ENCODE data around the gene PLAAT1.

Gene PLAAT1

GRCh38 chr3:193230610-193231009 is 10.4 kb upstream of the PLAAT1 start:
- Histone ChIP-seq H3K4me2 (ENCODE audit: low read length) (no peak overlapping the region), H2BK12ac (ENCODE audit: low read length) (no peak overlapping the region), H3K27ac (ENCODE audit: low read depth, low read length) (no peak overlapping the region), H3K79me1 (ENCODE audit: low read length) (no peaks in the 10 kb centered on the region), H4K12ac (ENCODE audit: low read depth, low read length) (no peak overlapping the region), H2AFZ (ENCODE audit: insufficient read depth, low read length, poor library complexity) (no peak overlapping the region), H3K9ac (ENCODE audit: low read length) (no peak overlapping the region), H4K91ac (ENCODE audit: low read depth, low read length) (no peak overlapping the region), H3K4me1 (ENCODE audit: control insufficient read depth in 1 of 2, insufficient read depth in 2 of 2, low read length in 2 of 2) (peaks cover 6 to 9% of the 10 kb centered on the region in 2 experiments), H3K18ac (ENCODE audit: low read length) (no peak overlapping the region), H3K14ac (ENCODE audit: low read length) (no peak overlapping the region), H3K79me2 (ENCODE audit: control insufficient read depth, insufficient read depth, low read length, poor library complexity) (no peaks in the 10 kb centered on the region), H3K27me3 (ENCODE audit: insufficient read depth, low read length) (no peaks in the 10 kb centered on the region), H3K4ac (ENCODE audit: low read depth, low read length) (no peak overlapping the region), H2AK5ac (ENCODE audit: low read length) (no peak overlapping the region), H3K9me3 (ENCODE audit: insufficient read depth, low read depth, low read length) (no peaks in the 10 kb centered on the region), H3K36me3 (ENCODE audit: control insufficient read depth in 1 of 2, insufficient read depth in 2 of 2, low read length in 2 of 2) (no peaks in the 10 kb centered on the region), H2BK5ac (ENCODE audit: low read depth, low read length, poor library complexity) (no peak overlapping the region), H3K23ac (ENCODE audit: low read length) (no peak overlapping the region), H2BK120ac (ENCODE audit: insufficient read depth, low read length, poor library complexity) (no peak overlapping the region), H3K4me3 (ENCODE audit: low read depth, low read length) (no peak overlapping the region), H4K8ac (ENCODE audit: low read depth, low read length) (no peak overlapping the region)
- no peak for DNase-seq
- WGBS (ENCODE audit: extremely low coverage, insufficient coverage, insufficient read length), result no CpG with 5 or more reads among the region's 4 CpGs

GRCh38 chr3:193231201-193231600 is 9.8 kb upstream of the PLAAT1 start:
- no peaks in the 10 kb centered on the region for H3K27me3 ChIP-seq (ENCODE audit: insufficient read depth, low read length)
- no peak overlapping the region for H4K12ac ChIP-seq (ENCODE audit: low read depth, low read length)
- no peak overlapping the region for H4K91ac ChIP-seq (ENCODE audit: low read depth, low read length)
- H3K79me2 ChIP-seq (ENCODE audit: control insufficient read depth, insufficient read depth, low read length, poor library complexity), result no peaks in the 10 kb centered on the region
- no peak overlapping the region for H2AK5ac ChIP-seq (ENCODE audit: low read length)
- H3K23ac ChIP-seq (ENCODE audit: low read length), result no peak overlapping the region
- H3K4ac ChIP-seq (ENCODE audit: low read depth, low read length), result no peak overlapping the region
- DNase-seq, result no peak
- no peaks in the 10 kb centered on the region for H3K79me1 ChIP-seq (ENCODE audit: low read length)
- H2BK120ac ChIP-seq (ENCODE audit: insufficient read depth, low read length, poor library complexity), result no peak overlapping the region
- H3K14ac ChIP-seq (ENCODE audit: low read length), result no peak overlapping the region
- no peak overlapping the region for H3K4me2 ChIP-seq (ENCODE audit: low read length)
- H3K4me3 ChIP-seq (ENCODE audit: low read depth, low read length), result no peak overlapping the region
- H2BK5ac ChIP-seq (ENCODE audit: low read depth, low read length, poor library complexity), result no peak overlapping the region
- no peaks in the 10 kb centered on the region for H3K36me3 ChIP-seq (ENCODE audit: control insufficient read depth in 1 of 2, insufficient read depth in 2 of 2, low read length in 2 of 2)
- H3K4me1 ChIP-seq (ENCODE audit: control insufficient read depth in 1 of 2, insufficient read depth in 2 of 2, low read length in 2 of 2), result peaks cover 3 to 5% of the 10 kb centered on the region in 2 experiments
- no peak overlapping the region for H2AFZ ChIP-seq (ENCODE audit: insufficient read depth, low read length, poor library complexity)
- H3K27ac ChIP-seq (ENCODE audit: low read depth, low read length), result no peak overlapping the region
- no peak overlapping the region for H2BK12ac ChIP-seq (ENCODE audit: low read length)
- H3K9me3 ChIP-seq (ENCODE audit: insufficient read depth, low read depth, low read length), result no peaks in the 10 kb centered on the region
- no CpG with 5 or more reads among the region's 6 CpGs for WGBS (ENCODE audit: extremely low coverage, insufficient coverage, insufficient read length)
- no peak overlapping the region for H3K9ac ChIP-seq (ENCODE audit: low read length)
- no peak overlapping the region for H3K18ac ChIP-seq (ENCODE audit: low read length)
- no peak overlapping the region for H4K8ac ChIP-seq (ENCODE audit: low read depth, low read length)

GRCh38 chr3:193236599-193236998 is 4.4 kb upstream of the PLAAT1 start:
- Histone ChIP-seq H3K18ac (ENCODE audit: low read length) (no peak overlapping the region), H3K4me1 (ENCODE audit: control insufficient read depth in 1 of 2, insufficient read depth in 2 of 2, low read length in 2 of 2) (peaks cover 2 to 3% of the 10 kb centered on the region in 2 experiments), H3K14ac (ENCODE audit: low read length) (no peak overlapping the region), H3K79me2 (ENCODE audit: control insufficient read depth, insufficient read depth, low read length, poor library complexity) (no peaks in the 10 kb centered on the region), H3K4me2 (ENCODE audit: low read length) (no peak overlapping the region), H4K12ac (ENCODE audit: low read depth, low read length) (no peak overlapping the region), H3K36me3 (ENCODE audit: control insufficient read depth in 1 of 2, insufficient read depth in 2 of 2, low read length in 2 of 2) (no peaks in the 10 kb centered on the region), H2AK5ac (ENCODE audit: low read length) (no peak overlapping the region), H3K79me1 (ENCODE audit: low read length) (peaks cover 8% of the 10 kb centered on the region), H4K8ac (ENCODE audit: low read depth, low read length) (no peak overlapping the region), H3K9ac (ENCODE audit: low read length) (no peak overlapping the region), H3K27me3 (ENCODE audit: insufficient read depth, low read length) (no peaks in the 10 kb centered on the region), H2BK5ac (ENCODE audit: low read depth, low read length, poor library complexity) (no peak overlapping the region), H2BK120ac (ENCODE audit: insufficient read depth, low read length, poor library complexity) (no peak overlapping the region), H3K4ac (ENCODE audit: low read depth, low read length) (no peak overlapping the region), H3K23ac (ENCODE audit: low read length) (no peak overlapping the region), H3K4me3 (ENCODE audit: low read depth, low read length) (no peak overlapping the region), H4K91ac (ENCODE audit: low read depth, low read length) (no peak overlapping the region), H3K27ac (ENCODE audit: low read depth, low read length) (no peak overlapping the region), H3K9me3 (ENCODE audit: insufficient read depth, low read depth, low read length) (no peaks in the 10 kb centered on the region), H2BK12ac (ENCODE audit: low read length) (no peak overlapping the region), H2AFZ (ENCODE audit: insufficient read depth, low read length, poor library complexity) (no peak overlapping the region)
- WGBS (ENCODE audit: extremely low coverage, insufficient coverage, insufficient read length), result 100% methylated on average over 1 of the region's 4 CpGs
- peak in 1 of 2 donors; percentile 12 for DNase-seq

- H4K8ac ChIP-seq (ENCODE audit: low read depth, low read length), result no peak overlapping the region
- H4K91ac ChIP-seq (ENCODE audit: low read depth, low read length), result no peak overlapping the region
- H3K9ac ChIP-seq (ENCODE audit: low read length), result no peak overlapping the region
- no peaks in the 10 kb centered on the region for H3K9me3 ChIP-seq (ENCODE audit: insufficient read depth, low read depth, low read length)
- H2BK12ac ChIP-seq (ENCODE audit: low read length), result no peak overlapping the region
- no peak for DNase-seq
- no peak overlapping the region for H2BK120ac ChIP-seq (ENCODE audit: insufficient read depth, low read length, poor library complexity)
- no peak overlapping the region for H2BK5ac ChIP-seq (ENCODE audit: low read depth, low read length, poor library complexity)
- no peak overlapping the region for H3K18ac ChIP-seq (ENCODE audit: low read length)
- no peak overlapping the region for H3K23ac ChIP-seq (ENCODE audit: low read length)
- no peak overlapping the region for H2AFZ ChIP-seq (ENCODE audit: insufficient read depth, low read length, poor library complexity)
- H2AK5ac ChIP-seq (ENCODE audit: low read length), result no peak overlapping the region
- peaks cover 2 to 3% of the 10 kb centered on the region in 2 experiments for H3K4me1 ChIP-seq (ENCODE audit: control insufficient read depth in 1 of 2, insufficient read depth in 2 of 2, low read length in 2 of 2)
- no peak overlapping the region for H4K12ac ChIP-seq (ENCODE audit: low read depth, low read length)
- H3K14ac ChIP-seq (ENCODE audit: low read length), result no peak overlapping the region
- no CpG with 5 or more reads among the region's 5 CpGs for WGBS (ENCODE audit: extremely low coverage, insufficient coverage, insufficient read length)
- no peak overlapping the region for H3K4ac ChIP-seq (ENCODE audit: low read depth, low read length)
- no peak overlapping the region for H3K4me3 ChIP-seq (ENCODE audit: low read depth, low read length)
- no peak overlapping the region for H3K27ac ChIP-seq (ENCODE audit: low read depth, low read length)
- no peaks in the 10 kb centered on the region for H3K79me2 ChIP-seq (ENCODE audit: control insufficient read depth, insufficient read depth, low read length, poor library complexity)
- peaks cover 8% of the 10 kb centered on the region for H3K79me1 ChIP-seq (ENCODE audit: low read length)
- H3K27me3 ChIP-seq (ENCODE audit: insufficient read depth, low read length), result no peaks in the 10 kb centered on the region
- H3K4me2 ChIP-seq (ENCODE audit: low read length), result no peak overlapping the region
- no peaks in the 10 kb centered on the region for H3K36me3 ChIP-seq (ENCODE audit: control insufficient read depth in 1 of 2, insufficient read depth in 2 of 2, low read length in 2 of 2)
Measured at GRCh38 chr3:193237030-193237429, 4.0 kb upstream of the PLAAT1 start.

Measured in trophoblast cell (in vitro differentiated cells and primary cell).